ENCODE measurements around the gene LMF1. TPM values are rescaled to one million over a fixed set of nuclear protein-coding genes. Genes with fewer than 3 reads are reported as not detected.

The LMF1 gene
- total RNA-seq, 2 donors from 2014 or later = 86.1 to 87.5 TPM

- Histone ChIP-seq H3K27ac (no peak overlapping the region), H3K4me3 (no peak overlapping the region), H3K36me3 (no peaks in the 10 kb centered on the region), H3K9me3 (no peaks in the 10 kb centered on the region), H3K27me3 (replicated peaks; ENCODE audit: insufficient read depth) (no peaks in the 10 kb centered on the region), H3K4me1 (replicated peaks) (no peaks in the 10 kb centered on the region)
- DNase-seq (ENCODE audit: low spot score) = no peak
- intact Hi-C loops (cut with DNase I) = no loop called here
- 91% methylated on average over 41 of the region's 47 CpGs for WGBS
- no peak for TF ChIP-seq POLR2A (IDR thresholded peaks at IDR 0.05)
Measured at GRCh38 chr16:918741-919657, 51.8 kb downstream of the LMF1 start.

GRCh38 chr16:918068-918467, 52.7 kb downstream of the LMF1 start:
- H3K36me3 ChIP-seq = no peaks in the 10 kb centered on the region

GRCh38 chr16:917591-918061, 53.2 kb downstream of the LMF1 start:
- no peak overlapping the region for H3K4me3 ChIP-seq
- no peak overlapping the region for H3K27ac ChIP-seq
- no peaks in the 10 kb centered on the region for H3K27me3 ChIP-seq (replicated peaks; ENCODE audit: insufficient read depth)
- intact Hi-C loops (cut with DNase I) = no loop called here
- H3K9me3 ChIP-seq = no peaks in the 10 kb centered on the region
- DNase-seq (ENCODE audit: low spot score) = no peak
- no peaks in the 10 kb centered on the region for H3K4me1 ChIP-seq (replicated peaks)
- TF ChIP-seq CTCF (IDR thresholded peaks at IDR 0.05) (no peak), POLR2AphosphoS5 (IDR thresholded peaks at IDR 0.05) (no peak), POLR2A (IDR thresholded peaks at IDR 0.05) (no peak)
- no peaks in the 10 kb centered on the region for H3K36me3 ChIP-seq
- WGBS = 95% methylated on average over 21 of the region's 21 CpGs

More at GRCh38 chr16:918068-918467, 52.7 kb downstream of the LMF1 start:
- no peak for TF ChIP-seq POLR2A (IDR thresholded peaks at IDR 0.05)
- TF ChIP-seq POLR2AphosphoS5 (IDR thresholded peaks at IDR 0.05) = no peak
- TF ChIP-seq CTCF (IDR thresholded peaks at IDR 0.05) = no peak
- 81% methylated on average over 20 of the region's 20 CpGs for WGBS
- H3K9me3 ChIP-seq = no peaks in the 10 kb centered on the region
- H3K27me3 ChIP-seq (replicated peaks; ENCODE audit: insufficient read depth) = no peaks in the 10 kb centered on the region
- H3K4me1 ChIP-seq (replicated peaks) = no peaks in the 10 kb centered on the region
- DNase-seq (ENCODE audit: low spot score) = no peak
- no peak overlapping the region for H3K27ac ChIP-seq
- intact Hi-C loops (cut with DNase I) = no loop called here
- no peak overlapping the region for H3K4me3 ChIP-seq

- TF ChIP-seq POLR2AphosphoS5 (IDR thresholded peaks at IDR 0.05) = no peak
- no peak for TF ChIP-seq CTCF (IDR thresholded peaks at IDR 0.05)
- no peak for TF ChIP-seq POLR2A (IDR thresholded peaks at IDR 0.05)
- intact Hi-C loops (cut with DNase I) = no loop called here
- Histone ChIP-seq H3K27ac (no peak overlapping the region), H3K9me3 (no peaks in the 10 kb centered on the region), H3K36me3 (no peaks in the 10 kb centered on the region), H3K4me3 (no peak overlapping the region), H3K27me3 (replicated peaks; ENCODE audit: insufficient read depth) (no peaks in the 10 kb centered on the region), H3K4me1 (replicated peaks) (no peaks in the 10 kb centered on the region)
- no peak for DNase-seq (ENCODE audit: low spot score)
- 86% methylated on average over 26 of the region's 26 CpGs for WGBS
Measured at GRCh38 chr16:916035-916799, 54.6 kb downstream of the LMF1 start.

- Histone ChIP-seq H3K27me3 (replicated peaks; ENCODE audit: insufficient read depth) (no peaks in the 10 kb centered on the region), H3K27ac (no peak overlapping the region), H3K4me3 (no peak overlapping the region), H3K9me3 (no peaks in the 10 kb centered on the region), H3K4me1 (replicated peaks) (no peaks in the 10 kb centered on the region), H3K36me3 (no peaks in the 10 kb centered on the region)
- 85% methylated on average over 19 of the region's 19 CpGs for WGBS
- no peak for DNase-seq (ENCODE audit: low spot score)
- TF ChIP-seq POLR2A (IDR thresholded peaks at IDR 0.05) = no peak
- TF ChIP-seq POLR2AphosphoS5 (IDR thresholded peaks at IDR 0.05) = no peak
- TF ChIP-seq CTCF (IDR thresholded peaks at IDR 0.05) = no peak
- intact Hi-C loops (cut with DNase I) = no loop called here
Measured at GRCh38 chr16:915546-915945, 55.2 kb downstream of the LMF1 start.

Measured in prostate gland (tissue), 2 donors.